ENCODE results near the gene DMRT3.

DNA sequence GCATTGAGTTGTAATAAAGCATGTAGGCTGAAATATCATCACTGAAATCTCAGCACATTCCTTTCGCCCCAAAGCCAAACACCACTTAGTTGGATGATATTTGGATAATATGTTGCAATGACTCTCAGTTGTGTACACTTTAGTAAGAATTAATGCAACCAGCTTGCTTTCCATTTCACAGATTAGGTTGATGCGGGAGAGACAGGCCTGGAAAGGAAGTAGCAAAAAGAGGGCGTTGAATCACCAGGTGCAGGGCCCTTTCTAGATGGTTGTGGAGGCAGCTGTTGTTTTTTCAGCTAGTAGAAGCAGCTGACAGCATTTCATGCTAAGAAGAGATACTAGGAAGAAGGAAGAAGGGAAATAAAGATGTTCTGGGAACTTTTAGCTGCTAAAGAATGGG is 30.9 kb downstream of the DMRT3 start:
- TF ChIP-seq, protein P1, sequence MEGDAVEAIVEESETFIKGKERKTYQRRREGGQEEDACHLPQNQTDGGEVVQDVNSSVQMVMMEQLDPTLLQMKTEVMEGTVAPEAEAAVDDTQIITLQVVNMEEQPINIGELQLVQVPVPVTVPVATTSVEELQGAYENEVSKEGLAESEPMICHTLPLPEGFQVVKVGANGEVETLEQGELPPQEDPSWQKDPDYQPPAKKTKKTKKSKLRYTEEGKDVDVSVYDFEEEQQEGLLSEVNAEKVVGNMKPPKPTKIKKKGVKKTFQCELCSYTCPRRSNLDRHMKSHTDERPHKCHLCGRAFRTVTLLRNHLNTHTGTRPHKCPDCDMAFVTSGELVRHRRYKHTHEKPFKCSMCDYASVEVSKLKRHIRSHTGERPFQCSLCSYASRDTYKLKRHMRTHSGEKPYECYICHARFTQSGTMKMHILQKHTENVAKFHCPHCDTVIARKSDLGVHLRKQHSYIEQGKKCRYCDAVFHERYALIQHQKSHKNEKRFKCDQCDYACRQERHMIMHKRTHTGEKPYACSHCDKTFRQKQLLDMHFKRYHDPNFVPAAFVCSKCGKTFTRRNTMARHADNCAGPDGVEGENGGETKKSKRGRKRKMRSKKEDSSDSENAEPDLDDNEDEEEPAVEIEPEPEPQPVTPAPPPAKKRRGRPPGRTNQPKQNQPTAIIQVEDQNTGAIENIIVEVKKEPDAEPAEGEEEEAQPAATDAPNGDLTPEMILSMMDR (IDR thresholded peaks at IDR 0.05; ENCODE audit: poor library complexity) = no peak
- no peak for TF ChIP-seq EZH2 (IDR thresholded peaks at IDR 0.05; ENCODE audit: borderline replicate concordance)
